Measurements from ENCODE around the gene ARID2.

GRCh38 chr12:45695606-45696005 lies 33.9 kb upstream of the ARID2 start:
- TF ChIP-seq RAD21 (conservative IDR thresholded peaks at IDR 0.05), result no peak
- no peak for TF ChIP-seq CTCF (IDR thresholded peaks at IDR 0.05; ENCODE audit: poor library complexity, severe bottlenecking)
- TF ChIP-seq TAF1 (IDR thresholded peaks at IDR 0.05; ENCODE audit: low read depth), result no peak

All from neural cell (in vitro differentiated cells).